HG03354 (cell line): ENCODE measurements around the gene SMIM10L2A.
A peak's percentile ranks its signal among the peaks of the same experiment; 100 is the strongest.
"Not testable (repeated sequence)": the region's sequence is repeated elsewhere in the genome, so short reads cannot be mapped to it uniquely, and the experiment has no call there.

Experiments used
- ATAC-seq: cut with Tn5 transposase; IDR thresholded peaks from one replicate; pipeline ENCODE4 v1.9.1; 2021; ENCODE audit warnings: mild to moderate bottlenecking; ENCODE audit not compliant: unreplicated experiment, poor library complexity, severe bottlenecking

SMIM10L2A gene

GRCh38 chrX:135420831-135421230 lies 913 bp upstream of the SMIM10L2A start:
- ATAC-seq, result no peak

GRCh38 chrX:135421537-135421931 lies 210 bp upstream of the SMIM10L2A start:
- peak; percentile 92 for ATAC-seq

- ATAC-seq, result not testable (repeated sequence)
Measured at GRCh38 chrX:135422810-135423168, 1.0 kb downstream of the SMIM10L2A start.

- ATAC-seq, result not testable (repeated sequence)
Measured at GRCh38 chrX:135423173-135423864, 1.6 kb downstream of the SMIM10L2A start.

- no peak for ATAC-seq
Measured at GRCh38 chrX:135424469-135424868, 2.7 kb downstream of the SMIM10L2A start.

GRCh38 chrX:135425026-135425965 lies 3.6 kb downstream of the SMIM10L2A start:
- no peak for ATAC-seq

- no peak for ATAC-seq
Measured at GRCh38 chrX:135429429-135429828, 7.7 kb downstream of the SMIM10L2A start.

- no peak for ATAC-seq
Measured at GRCh38 chrX:135431886-135432285, 10.1 kb downstream of the SMIM10L2A start.

GRCh38 chrX:135432453-135432852 lies 10.7 kb downstream of the SMIM10L2A start:
- ATAC-seq, result no peak

GRCh38 chrX:135432881-135433521 lies 11.3 kb downstream of the SMIM10L2A start:
- no peak for ATAC-seq

- no peak for ATAC-seq
Measured at GRCh38 chrX:135433531-135434257, 11.9 kb downstream of the SMIM10L2A start.

- ATAC-seq, result no peak
Measured at GRCh38 chrX:135434258-135435138, 12.8 kb downstream of the SMIM10L2A start.

GRCh38 chrX:135435139-135435922 lies 13.6 kb downstream of the SMIM10L2A start:
- ATAC-seq, result no peak

- no peak for ATAC-seq
Measured at GRCh38 chrX:135435933-135436332, 14.2 kb downstream of the SMIM10L2A start.

GRCh38 chrX:135436456-135436855 lies 14.7 kb downstream of the SMIM10L2A start:
- no peak for ATAC-seq

GRCh38 chrX:135436966-135437866 lies 15.5 kb downstream of the SMIM10L2A start:
- ATAC-seq, result no peak
